Measurements from ENCODE around the gene DHCR24. TPM values are rescaled to one million over a fixed set of nuclear protein-coding genes. Genes with fewer than 3 reads are reported as not detected.

Gene DHCR24
- total and polyA plus RNA-seq, 2 of the 13 experiments (the other 11 are each of a cell fraction or from before 2014, with no cell fraction given), result 374 to 448 TPM

- Histone ChIP-seq H3K4me2 (ENCODE audit: low read depth, low read length) (peak overlapping the region; percentile 64), H3K9me3 (ENCODE audit: low read length) (no peaks in the 10 kb centered on the region), H3K79me2 (ENCODE audit: insufficient read depth, low read length) (peaks cover 73% of the 10 kb centered on the region), H3K4me1 (ENCODE audit: insufficient read depth, low read length) (peaks cover 100% of the 10 kb centered on the region), H3K9ac (ENCODE audit: insufficient read depth, low read depth, low read length) (peak overlapping the region; percentile 50), H2AFZ (ENCODE audit: low read length) (no peak overlapping the region), H4K20me1 (ENCODE audit: insufficient read depth, low read length) (peaks cover 38% of the 10 kb centered on the region), H3K27me3 (ENCODE audit: control insufficient read depth in 1 of 2, insufficient read depth in 2 of 2, low read length in 2 of 2) (no peaks in the 10 kb centered on the region), H3K4me3 (replicated peaks in 1 of 3; ENCODE audit: insufficient read depth in 1 of 3, low read depth in 2 of 3, low read length in 3 of 3) (peak overlapping the region in 2 of 3 experiments; percentile 15 to 40; a peak in 1 of 6 replicates), H3K27ac (ENCODE audit: extremely low read length, insufficient read depth, low read length) (peak overlapping the region; percentile 77), H3K36me3 (replicated peaks in 1 of 2; ENCODE audit: control insufficient read depth in 1 of 2, insufficient read depth in 2 of 2, low read length in 2 of 2) (peaks cover 29 to 74% of the 10 kb centered on the region in 2 experiments)
- POLR2A ChIA-PET, result interaction anchor here (0.6 to 3.7 kb wide), 11 partner anchors 9 to 998 kb away, joined by 3 to 85 read pairs (median 4); partner anchors contain the start of gene DHCR24
- in situ Hi-C loops (cut with HindIII; ENCODE audit: extremely low pct_ligation_motif_present, low pct_unique_long_range_greater_than_20kb), result no loop called here
- no TSS peak for BruUV-seq (replicated peaks)
- FAIRE-seq, result peak; percentile 92
- DNase-seq (ENCODE audit: low spot score), result peak; percentile 96
- intact Hi-C loops (cut with micrococcal nuclease; ENCODE audit: unreplicated experiment), result loop anchor here (2.0 kb wide), 1 partner anchor 28 kb away; no protein-coding TSS in a partner anchor
- peak; percentile 71 for ATAC-seq
- CTCF ChIA-PET (ENCODE audit: low intra/inter-chr PET ratio, low total read pairs), result no interaction called here
- 5% methylated on average over 5 of the region's 5 CpGs for WGBS (ENCODE audit: low lambda C conversion rate)
- TF ChIP-seq CCAR2 (optimal IDR thresholded peaks at IDR 0.05; ENCODE audit: low read depth, low read length), result no peak
- TF ChIP-seq ZMYM4 (CRISPR knock-in tag; IDR thresholded peaks at IDR 0.05), result peak; percentile 70
- peak; percentile 84 for TF ChIP-seq HDAC1 (CRISPR knock-in tag; IDR thresholded peaks at IDR 0.05)
- TF ChIP-seq MNT (IDR thresholded peaks at IDR 0.05), result peak; percentile 55; the same call in 1 of the 2 replicates
- peak; percentile 29; the same call in 1 of the 2 replicates for TF ChIP-seq ZNF580 (CRISPR knock-in tag; IDR thresholded peaks at IDR 0.05; ENCODE audit: borderline replicate concordance, low read depth)
- TF ChIP-seq ZNF564 (CRISPR knock-in tag; IDR thresholded peaks at IDR 0.05), result 0 out of 2 replicates have a peak, but pooled peaks have one; percentile 44
- no peak for TF ChIP-seq ZNF329 (CRISPR knock-in tag; IDR thresholded peaks at IDR 0.05; ENCODE audit: low read depth)
- no peak for TF ChIP-seq TEF (CRISPR knock-in tag; IDR thresholded peaks at IDR 0.05)
- peak; percentile 64 for TF ChIP-seq POGZ (CRISPR knock-in tag; IDR thresholded peaks at IDR 0.05)
- TF ChIP-seq ZNF878 (CRISPR knock-in tag; IDR thresholded peaks at IDR 0.05), result peak; percentile 93
- TF ChIP-seq SPEN (CRISPR knock-in tag; IDR thresholded peaks at IDR 0.05; ENCODE audit: low read depth), result peak; percentile 72; the same call in 1 of the 2 replicates
- TF ChIP-seq TFDP1 (CRISPR knock-in tag; IDR thresholded peaks at IDR 0.05; ENCODE audit: borderline replicate concordance), result no peak
- peak; percentile 59; the same call in 1 of the 2 replicates for TF ChIP-seq ZNF770 (CRISPR knock-in tag; IDR thresholded peaks at IDR 0.05)
- TF ChIP-seq RBM22 (optimal IDR thresholded peaks at IDR 0.05; ENCODE audit: low read length), result peak; percentile 65
- peak; percentile 51; the same call in 1 of the 2 replicates for TF ChIP-seq SIN3A (IDR thresholded peaks at IDR 0.05; ENCODE audit: borderline replicate concordance, low read depth, low read length)
- TF ChIP-seq CREM (IDR thresholded peaks at IDR 0.05), result peak; percentile 61
- TF ChIP-seq CREM (CRISPR knock-in tag; IDR thresholded peaks at IDR 0.05), result no peak
- no peak for TF ChIP-seq KLF9 (CRISPR knock-in tag; IDR thresholded peaks at IDR 0.05; ENCODE audit: low read depth)
- TF ChIP-seq TARDBP (CRISPR knock-in tag; IDR thresholded peaks at IDR 0.05), result peak; percentile 84
Measured at GRCh38 chr1:54861070-54861761, 25.8 kb downstream of the DHCR24 start.

Measured in HepG2 (cell line).